ENCODE measurements around the gene STOML2. TPM values are rescaled to one million over a fixed set of nuclear protein-coding genes. Genes with fewer than 3 reads are reported as not detected.

Gene STOML2
- total and polyA plus RNA-seq, 9 of the 15 experiments (the other 6 are each of a cell fraction or from before 2014, with no cell fraction given) = 110 to 220 (median 174) TPM

- peak; percentile 93 to 99 (median 98) for TF ChIP-seq ZBTB11 (CRISPR knock-in tag; IDR thresholded peaks at IDR 0.05)
- TF ChIP-seq MTA2 (IDR thresholded peaks at IDR 0.05; ENCODE audit: low read depth) = peak; percentile 22; the same call in 1 of the 2 replicates
- TF ChIP-seq ZKSCAN1 (IDR thresholded peaks at IDR 0.05; ENCODE audit: low read depth, low read length) = peak; percentile 49; the same call in 1 of the 2 replicates
- peak; percentile 56; the same call in 1 of the 2 replicates for TF ChIP-seq POLR2AphosphoS5 (IDR thresholded peaks at IDR 0.05; ENCODE audit: control insufficient read depth, insufficient read depth, low read depth, low read length)
- TF ChIP-seq PHF20 (IDR thresholded peaks at IDR 0.05; ENCODE audit: partially characterized antibody) = peak; percentile 92
- TF ChIP-seq GABPA (tag; conservative IDR thresholded peaks at IDR 0.05; ENCODE audit: low read depth) = peak; percentile 98
- TF ChIP-seq NELFE (IDR thresholded peaks at IDR 0.05; ENCODE audit: insufficient read depth, insufficient read length) = no peak
- TF ChIP-seq CGGBP1 (CRISPR knock-in tag; IDR thresholded peaks at IDR 0.05) = no peak
- peak; percentile 96 for TF ChIP-seq C11orf30 (IDR thresholded peaks at IDR 0.05; ENCODE audit: low read depth)
- TF ChIP-seq NEUROD1 (IDR thresholded peaks at IDR 0.05; ENCODE audit: borderline replicate concordance, low read depth, low read length, partially characterized antibody) = peak; percentile 41
- TF ChIP-seq NBN (IDR thresholded peaks at IDR 0.05; ENCODE audit: low read depth) = peak; percentile 43; the same call in 1 of the 2 replicates
- TF ChIP-seq THAP7 (CRISPR knock-in tag; IDR thresholded peaks at IDR 0.05) = no peak
- TF ChIP-seq NCOA4 (IDR thresholded peaks at IDR 0.05; ENCODE audit: partially characterized antibody) = no peak
- peak; percentile 67 to 86; a peak in 3 of 4 replicates for TF ChIP-seq MNT (conservative IDR thresholded peaks at IDR 0.05)
- TF ChIP-seq DPF2 (IDR thresholded peaks at IDR 0.05) = 0 out of 2 replicates have a peak, but pooled peaks have one; percentile 18
- peak; percentile 51; the same call in 1 of the 2 replicates for TF ChIP-seq MAX (CRISPR knock-in tag; IDR thresholded peaks at IDR 0.05)
- TF ChIP-seq MBD2 (IDR thresholded peaks at IDR 0.05; ENCODE audit: borderline replicate concordance, low read depth) = peak; percentile 28; the same call in 1 of the 2 replicates
- TF ChIP-seq GTF2B (IDR thresholded peaks at IDR 0.05; ENCODE audit: extremely low read depth, insufficient read length) = no peak
- peak; percentile 83 for TF ChIP-seq MXI1 (IDR thresholded peaks at IDR 0.05; ENCODE audit: low read depth, low read length)
- TF ChIP-seq ZEB2 (IDR thresholded peaks at IDR 0.05) = peak; percentile 92
These were observed at the start of gene STOML2 (continued) for GRCh38 chr9:35102769-35103659.
